GM12878 (cell line): ENCODE data around the gene NDUFS6. TPM values are rescaled to one million over a fixed set of nuclear protein-coding genes. Genes with fewer than 3 reads are reported as not detected.
"Not testable (repeated sequence)": the region's sequence is repeated elsewhere in the genome, so short reads cannot be mapped to it uniquely, and the experiment has no call there.

ENCODE experiments used
- ATAC-seq: fragments of 200-7000 bp; cut with Tn5 transposase; 3 replicates; pipeline ENCODE4 v1.9.1; 2020; ENCODE audit warnings: mild to moderate bottlenecking, moderate library complexity
- BruUV-seq: library from RNA; stranded (reverse); fragments of 400-500 nt; replicated peaks from 2 replicates; lab custom pipeline; 2021; lab: Mats Ljungman, UMichigan
- CTCF ChIA-PET: fragments of 300-600 bp; sonication (Branson Sonifier 250); formaldehyde crosslinking; extraction: SDS; loops from one replicate; lab custom pipeline; 2021; ENCODE audit warnings: inconsistent platforms; lab: Yijun Ruan, JAX
- POLR2A ChIA-PET: fragments of 350-600 bp; formaldehyde crosslinking; extraction: SDS; loops from one replicate; lab custom pipeline; 2021; ENCODE audit warnings: inconsistent platforms; lab: Charles Lee
- RAD21 ChIA-PET: fragments of 300-600 bp; sonication (Branson Sonifier 250); formaldehyde crosslinking; loops from one replicate; lab custom pipeline; 2023; ENCODE audit warnings: antibody characterized with exemption; ENCODE audit not compliant: unreplicated experiment; lab: Charles Lee
- SMC1A ChIA-PET: fragments of 300-600 bp; sonication (Branson Sonifier 250); formaldehyde crosslinking; loops from one replicate; lab custom pipeline; 2023; ENCODE audit not compliant: unreplicated experiment, uncharacterized antibody; lab: Charles Lee
- DNase-seq: peaks from one replicate; pipeline ENCODE4 v3.0.0-alpha.2; 2011; ENCODE audit warnings: low read depth, low spot score
- FAIRE-seq: peaks from 3 replicates; lab custom pipeline; 2011; peaks lifted over from hg19 to GRCh38; lab: Jason Lieb, UNC
- H2AFZ ChIP-seq: 2 replicates; pipeline ENCODE4 v1.6.0; 2011; ENCODE audit warnings: low read depth, low read length, control low read depth; ENCODE audit not compliant: control insufficient read depth
- H3K27ac ChIP-seq: 2 replicates; pipeline ENCODE4 v1.5.1; 2011; ENCODE audit warnings: control low read depth; ENCODE audit not compliant: control insufficient read depth, insufficient read depth
- H3K27me3 ChIP-seq, 2 experiments: replicated peaks in 1 of 2; 2 replicates each; pipeline versions ENCODE4 v1.6.0 to v1.6.1; 2011; ENCODE audit warnings: low read length in 1 of 2; ENCODE audit not compliant: control insufficient read depth in 2 of 2, insufficient read depth in 2 of 2
- H3K36me3 ChIP-seq, 2 experiments: 2 replicates each; pipeline ENCODE4 v1.5.1; 2011; ENCODE audit warnings: low read length in 1 of 2; ENCODE audit not compliant: control insufficient read depth in 2 of 2, insufficient read depth in 2 of 2
- H3K4me1 ChIP-seq: 2 replicates; pipeline ENCODE4 v1.6.1; 2011; ENCODE audit warnings: mild to moderate bottlenecking, low read length, moderate library complexity, mixed read lengths; ENCODE audit not compliant: control insufficient read depth, insufficient read depth
- H3K4me2 ChIP-seq: 2 replicates; pipeline ENCODE4 v1.6.0; 2011; ENCODE audit warnings: control low read depth; ENCODE audit not compliant: control insufficient read depth, insufficient read depth
- H3K4me3 ChIP-seq: fragments of 200-600 bp; sonication (generic); 2 replicates; pipeline ENCODE4 v1.5.1; 2016
- H3K79me2 ChIP-seq: 2 replicates; pipeline ENCODE4 v1.6.0; 2011; ENCODE audit warnings: low read length; ENCODE audit not compliant: control insufficient read depth, insufficient read depth
- H3K9ac ChIP-seq: 2 replicates; pipeline ENCODE4 v1.8.0; 2011; ENCODE audit warnings: low read length, control low read depth, mixed read lengths; ENCODE audit not compliant: control insufficient read depth, insufficient read depth
- H3K9me3 ChIP-seq: replicated peaks from 3 replicates; pipeline ENCODE4 v1.5.1; 2011; ENCODE audit warnings: mild to moderate bottlenecking, low read length; ENCODE audit not compliant: control insufficient read depth, insufficient read depth
- H4K20me1 ChIP-seq: 2 replicates; pipeline ENCODE4 v1.6.0; 2011; ENCODE audit not compliant: control insufficient read depth, insufficient read depth
- FOS ChIP-seq: IDR thresholded peaks from 3 replicates; pipeline ENCODE4 v1.6.1; 2011; ENCODE audit warnings: borderline replicate concordance; ENCODE audit not compliant: insufficient read length; ENCODE audit errors: extremely low read depth
- LARP7 ChIP-seq: fragments of 450-650 bp; IDR thresholded peaks from 2 replicates; pipeline ENCODE4 v1.6.1; 2017; ENCODE audit warnings: mild to moderate bottlenecking
- PAX8 ChIP-seq: fragments of 450-650 bp; IDR thresholded peaks from 2 replicates; pipeline ENCODE4 v1.6.1; 2017; ENCODE audit warnings: mild to moderate bottlenecking, moderate library complexity
- POLR2AphosphoS5 ChIP-seq: IDR thresholded peaks from 2 replicates; pipeline ENCODE4 v1.6.1; 2011; ENCODE audit warnings: mild to moderate bottlenecking, low read length, inconsistent platforms
- WGBS: methylation state at CpG from one replicate; pipeline ENCODE4 v1.1.6; 2016; ENCODE audit warnings: low lambda C conversion rate; ENCODE audit not compliant: insufficient replicate concordance, insufficient coverage; ENCODE audit errors: missing lambda C conversion rate; 5-methylcytosine and 5-hydroxymethylcytosine counted together
- in situ Hi-C: fragments of 300-500 bp; cut with MboI; formaldehyde crosslinking; loops from 9 replicates; pipeline ENCODE4 v1.14.3; 2018; ENCODE audit warnings: mixed read lengths
- intact Hi-C: fragments of 100-400 bp; cut with micrococcal nuclease; formaldehyde crosslinking; loops from one replicate; pipeline ENCODE4 v1.14.2; 2022; ENCODE audit not compliant: unreplicated experiment
- polyA plus RNA-seq, 11 experiments: library from polyadenylated mRNA; depleted of rRNA in 4 of 11; unstranded in 6 of 11; stranded (reverse) in 5 of 11; fragments of >200 nt; fragmentation: Nextera tagmentation in 4 of 11; fragmentation: Illumina TruSeq in 1 of 11; extraction: Ambion mirVana in 4 of 11; extraction: Trizol in 1 of 11; gene quantifications; 1 replicate in 1 of 11; 2 replicates in 10 of 11; pipeline versions ENCODE4 v1.2.1 to v1.2.3, GENCODE V29; 2011 to 2016; ENCODE audit warnings: inconsistent platforms in 2 of 11, missing spikeins in 2 of 11, low read depth in 1 of 11
- total RNA-seq, 4 experiments: library from RNA; depleted of rRNA in 3 of 4; stranded (reverse); fragments of >200 nt in 3 of 4; fragmentation: Illumina TruSeq in 1 of 4; extraction: Trizol in 1 of 4; gene quantifications; 2 replicates each; pipeline versions ENCODE4 v1.2.1 to v1.2.3, GENCODE V29; 2013 to 2021

Gene NDUFS6
- total and polyA plus RNA-seq, 10 of the 15 experiments (the other 5 are each of a cell fraction or from before 2014, with no cell fraction given) = 20.7 to 213 (median 58.3) TPM

DNA sequence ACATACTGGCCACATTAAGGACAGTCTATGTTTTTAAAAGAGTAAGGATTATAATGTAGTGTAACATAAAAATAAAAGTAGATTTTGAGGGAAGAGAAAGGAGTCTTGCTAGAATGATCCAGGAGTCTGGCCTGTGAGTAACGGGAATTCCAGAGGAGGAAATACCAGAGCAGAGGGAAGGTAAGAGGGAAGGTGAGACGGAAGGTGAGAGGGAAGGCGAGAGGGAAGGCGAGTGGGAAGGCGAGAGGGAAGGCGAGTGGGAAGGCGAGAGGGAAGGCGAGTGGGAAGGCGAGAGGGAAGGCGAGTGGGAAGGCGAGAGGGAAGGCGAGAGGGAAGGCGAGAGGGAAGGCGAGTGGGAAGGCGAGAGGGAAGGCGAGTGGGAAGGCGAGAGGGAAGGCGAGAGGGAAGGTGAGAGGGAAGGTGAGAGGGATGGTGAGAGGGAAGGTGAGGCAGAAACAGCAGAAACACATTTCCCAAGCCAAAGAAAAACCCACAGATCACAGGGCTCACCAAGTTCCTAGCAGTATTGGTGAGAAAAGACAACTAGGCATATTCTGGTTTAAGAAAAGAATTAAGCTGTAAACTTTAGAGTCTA, 15.4 kb downstream of the NDUFS6 start:
- intact Hi-C loops, H3K4me1 ChIP-seq, FAIRE-seq, H3K79me2 ChIP-seq, H3K9ac ChIP-seq, BruUV-seq, H3K9me3 ChIP-seq, H3K4me3 ChIP-seq, DNase-seq, RAD21 ChIA-PET, H2AFZ ChIP-seq, H3K27me3 ChIP-seq, H3K27ac ChIP-seq, POLR2A ChIA-PET, H4K20me1 ChIP-seq, H3K4me2 ChIP-seq, in situ Hi-C loops, CTCF ChIA-PET, ATAC-seq, SMC1A ChIA-PET: not testable (repeated sequence)
- H3K36me3 ChIP-seq = peaks cover 20 to 37% of the 10 kb centered on the region in 2 experiments; a peak in 3 of 4 replicates
- 100% methylated on average over 3 of the region's 18 CpGs for whole genome bisulfite sequencing

DNA sequence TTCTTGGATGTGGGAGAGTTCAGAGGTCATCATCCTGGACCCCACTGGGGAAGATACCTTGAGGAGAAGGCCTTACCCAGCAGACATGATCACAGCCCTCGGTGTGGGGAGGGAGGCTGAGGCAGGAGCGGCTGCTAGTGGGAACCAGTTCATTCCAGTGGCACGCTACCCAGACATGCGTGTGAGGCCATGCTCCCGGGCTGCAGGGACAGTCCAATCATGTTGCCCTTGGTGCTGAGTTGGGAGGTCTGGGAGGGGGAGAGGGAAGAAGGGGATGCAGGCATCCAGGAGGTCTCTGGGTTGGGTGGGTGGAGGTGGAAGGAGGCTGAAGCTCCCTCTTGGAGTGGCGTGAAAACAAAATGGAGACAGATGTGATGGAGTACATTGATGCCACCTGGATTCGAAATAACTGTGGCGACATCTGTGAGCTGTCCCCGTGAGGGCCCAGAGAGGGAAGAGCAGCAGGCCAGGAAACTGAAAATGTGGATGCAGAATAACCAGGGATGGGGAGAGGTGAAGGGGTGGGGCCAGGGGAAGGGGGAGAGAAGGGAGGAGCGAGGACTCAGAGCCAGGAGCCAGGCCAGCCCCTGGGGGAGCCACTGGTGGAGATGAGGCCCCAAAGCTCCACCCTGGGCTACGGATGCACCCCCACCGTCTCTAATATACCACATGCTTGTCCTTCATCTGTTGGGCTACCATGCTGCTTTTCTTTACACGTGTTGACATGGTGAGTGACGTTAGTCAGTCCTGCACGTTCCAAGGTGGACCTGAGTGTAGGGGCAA, 16.2 kb downstream of the NDUFS6 start:
- BruUV-seq = no TSS peak
- no peak for TF ChIP-seq PAX8
- no peak for TF ChIP-seq FOS
- TF ChIP-seq LARP7 = no peak
- TF ChIP-seq POLR2AphosphoS5 = 0 out of 2 replicates have a peak, but pooled peaks have one; percentile 19
- TF ChIP-seq, all 136 proteins: peak for 1
- Histone ChIP-seq H4K20me1 (no peaks in the 10 kb centered on the region), H3K36me3 (peaks cover 20 to 40% of the 10 kb centered on the region in 2 experiments; a peak in 3 of 4 replicates), H3K27me3 (no peaks in the 10 kb centered on the region), H3K27ac (no peak overlapping the region), H3K4me2 (no peak overlapping the region), H3K79me2 (no peaks in the 10 kb centered on the region), H2AFZ (no peak overlapping the region), H3K9me3 (no peaks in the 10 kb centered on the region; the same call in 2 of the 3 replicates), H3K4me3 (no peak overlapping the region), H3K4me1 (no peaks in the 10 kb centered on the region; the same call in 1 of the 2 replicates), H3K9ac (no peak overlapping the region)
- DNase-seq (no peak), ATAC-seq (no peak), FAIRE-seq (no peak)
- SMC1A ChIA-PET = no interaction called here
- in situ Hi-C loops = no loop called here
- intact Hi-C loops = no loop called here
- RAD21 ChIA-PET = no interaction called here
- WGBS = 85% methylated on average over 12 of the region's 15 CpGs
- POLR2A ChIA-PET = no interaction called here
- CTCF ChIA-PET = interaction anchor here (0.8 kb wide), 1 partner anchor 11 kb away, joined by 3 read pairs; no protein-coding TSS in a partner anchor
